Parathyroid adenoma (tissue), 2 donors: ENCODE measurements around the gene HADHA.

Experiments used
- H2AFZ ChIP-seq: fragments of 300-600 bp; sonication (generic); one replicate; pipeline ENCODE4 v1.7.0; 2017; ENCODE audit warnings: antibody characterized with exemption, mild to moderate bottlenecking
- H3K27ac ChIP-seq: fragments of 300-600 bp; sonication (generic); one replicate; pipeline ENCODE4 v1.7.0; 2017
- H3K27me3 ChIP-seq: fragments of 300-600 bp; sonication (generic); one replicate; pipeline ENCODE4 v1.7.0; 2017; ENCODE audit warnings: low read length; ENCODE audit not compliant: control insufficient read depth, insufficient read depth
- H3K36me3 ChIP-seq: fragments of 300-600 bp; sonication (generic); one replicate; pipeline ENCODE4 v1.7.0; 2017; ENCODE audit warnings: low read length; ENCODE audit not compliant: control insufficient read depth, insufficient read depth
- H3K4me1 ChIP-seq: fragments of 300-600 bp; sonication (generic); one replicate; pipeline ENCODE4 v1.7.0; 2017; ENCODE audit warnings: control low read depth
- H3K4me2 ChIP-seq: fragments of 300-600 bp; sonication (generic); one replicate; pipeline ENCODE4 v1.7.0; 2017; ENCODE audit warnings: low read length
- H3K4me3 ChIP-seq: fragments of 300-600 bp; sonication (generic); one replicate; pipeline ENCODE4 v1.7.0; 2017; ENCODE audit warnings: low read depth, low read length
- H3K79me2 ChIP-seq: fragments of 300-600 bp; sonication (generic); one replicate; pipeline ENCODE4 v1.7.0; 2017; ENCODE audit warnings: control low read depth
- H3K9ac ChIP-seq: fragments of 300-600 bp; sonication (generic); one replicate; pipeline ENCODE4 v1.7.0; 2017; ENCODE audit warnings: mild to moderate bottlenecking
- H3K9me3 ChIP-seq: fragments of 300-600 bp; sonication (generic); one replicate; pipeline ENCODE4 v1.7.0; 2017; ENCODE audit warnings: low read length; ENCODE audit not compliant: control insufficient read depth
- CTCF ChIP-seq: fragments of 300-600 bp; sonication (generic); IDR thresholded peaks from one replicate; pipeline ENCODE4 v1.7.0; 2017; ENCODE audit warnings: antibody characterized with exemption, mild to moderate bottlenecking
- donor health status: primary hyperparathyroidism.

The HADHA gene

GRCh38 chr2:26162963-26163362, 81.5 kb downstream of the HADHA start:
- Histone ChIP-seq H3K4me3 (no peak overlapping the region), H2AFZ (no peak overlapping the region), H3K4me1 (peaks cover 3% of the 10 kb centered on the region), H3K4me2 (no peak overlapping the region), H3K27ac (no peak overlapping the region), H3K9me3 (no peaks in the 10 kb centered on the region), H3K79me2 (no peaks in the 10 kb centered on the region), H3K27me3 (no peaks in the 10 kb centered on the region), H3K9ac (no peak overlapping the region), H3K36me3 (no peaks in the 10 kb centered on the region)
- no peak for TF ChIP-seq CTCF

GRCh38 chr2:26161926-26162325, 82.5 kb downstream of the HADHA start:
- peak overlapping the region; percentile 5 for H3K27ac ChIP-seq
- H3K4me1 ChIP-seq: peaks cover 3% of the 10 kb centered on the region
- TF ChIP-seq CTCF: no peak
- no peak overlapping the region for H3K9ac ChIP-seq
- no peak overlapping the region for H3K4me3 ChIP-seq
- no peaks in the 10 kb centered on the region for H3K27me3 ChIP-seq
- H3K79me2 ChIP-seq: no peaks in the 10 kb centered on the region
- no peaks in the 10 kb centered on the region for H3K36me3 ChIP-seq
- no peak overlapping the region for H3K4me2 ChIP-seq
- no peaks in the 10 kb centered on the region for H3K9me3 ChIP-seq
- H2AFZ ChIP-seq: no peak overlapping the region

GRCh38 chr2:26157580-26157979, 86.9 kb downstream of the HADHA start:
- H3K79me2 ChIP-seq: no peaks in the 10 kb centered on the region
- H3K27ac ChIP-seq: no peak overlapping the region
- no peak for TF ChIP-seq CTCF
- no peaks in the 10 kb centered on the region for H3K9me3 ChIP-seq
- no peak overlapping the region for H3K9ac ChIP-seq
- no peaks in the 10 kb centered on the region for H3K27me3 ChIP-seq
- H3K36me3 ChIP-seq: no peaks in the 10 kb centered on the region
- H2AFZ ChIP-seq: no peak overlapping the region
- H3K4me1 ChIP-seq: peaks cover 3% of the 10 kb centered on the region
- H3K4me2 ChIP-seq: no peak overlapping the region
- no peak overlapping the region for H3K4me3 ChIP-seq

- Histone ChIP-seq H3K9me3 (no peaks in the 10 kb centered on the region), H3K27ac (no peak overlapping the region), H3K27me3 (no peaks in the 10 kb centered on the region), H3K9ac (no peak overlapping the region), H2AFZ (no peak overlapping the region), H3K36me3 (no peaks in the 10 kb centered on the region), H3K79me2 (no peaks in the 10 kb centered on the region), H3K4me1 (no peaks in the 10 kb centered on the region), H3K4me2 (no peak overlapping the region), H3K4me3 (no peak overlapping the region)
- TF ChIP-seq CTCF: no peak
Measured at GRCh38 chr2:26150243-26150642, 94.2 kb downstream of the HADHA start.

GRCh38 chr2:26148501-26148900, 95.9 kb downstream of the HADHA start:
- no peaks in the 10 kb centered on the region for H3K36me3 ChIP-seq
- no peak overlapping the region for H3K9ac ChIP-seq
- no peak overlapping the region for H3K4me3 ChIP-seq
- no peak for TF ChIP-seq CTCF
- no peak overlapping the region for H2AFZ ChIP-seq
- H3K27ac ChIP-seq: no peak overlapping the region
- no peaks in the 10 kb centered on the region for H3K27me3 ChIP-seq
- H3K4me2 ChIP-seq: no peak overlapping the region
- no peaks in the 10 kb centered on the region for H3K4me1 ChIP-seq
- H3K79me2 ChIP-seq: no peaks in the 10 kb centered on the region
- H3K9me3 ChIP-seq: no peaks in the 10 kb centered on the region
